Caco-2 (cell line): Measurements from ENCODE around the gene COX6A1. TPM values are rescaled to one million over a fixed set of nuclear protein-coding genes. Genes with fewer than 3 reads are reported as not detected.

ENCODE experiments used
- BruUV-seq: library from RNA; stranded (reverse); fragments of 400-500 nt; replicated peaks from 2 replicates; lab custom pipeline; 2021; lab: Mats Ljungman, UMichigan
- CTCF ChIA-PET: fragments of 300-600 bp; sonication (Branson Sonifier 250); formaldehyde crosslinking; loops from one replicate; lab custom pipeline; 2022; ENCODE audit warnings: antibody characterized with exemption; lab: Charles Lee
- POLR2A ChIA-PET: fragments of 300-600 bp; sonication (Branson Sonifier 250); formaldehyde crosslinking; loops from one replicate; lab custom pipeline; 2022; ENCODE audit warnings: antibody characterized with exemption; lab: Charles Lee
- DNase-seq, 2 experiments: peaks; one replicate each; pipeline versions ENCODE4 v3.0.0 to v3.0.0-alpha.2; 2020 to 2022
- H3K27me3 ChIP-seq: replicated peaks from 2 replicates; pipeline ENCODE4 v1.6.0; 2011; ENCODE audit warnings: low read length; ENCODE audit not compliant: control insufficient read depth, insufficient read depth
- H3K36me3 ChIP-seq: 2 replicates; pipeline ENCODE4 v1.5.1; 2011; ENCODE audit warnings: low read length; ENCODE audit not compliant: control insufficient read depth, insufficient read depth
- H3K4me1 ChIP-seq: fragments of 250-450 bp; sonication (Bioruptor Pico); 2 replicates; pipeline ENCODE4 v1.5.1; 2020; ENCODE audit warnings: mild to moderate bottlenecking
- H3K4me3 ChIP-seq: 2 replicates; pipeline ENCODE4 v1.5.1; 2011; ENCODE audit warnings: low read depth, mild to moderate bottlenecking, control low read depth, low read length
- H3K9me3 ChIP-seq: fragments of 250-450 bp; sonication (Bioruptor Pico); 2 replicates; pipeline ENCODE4 v1.5.1; 2020; ENCODE audit warnings: mild to moderate bottlenecking, moderate library complexity
- H3K27ac Mint-ChIP-seq: one replicate; pipeline ENCODE4 v1.8.0; 2022; ENCODE audit warnings: mixed read lengths; ENCODE audit not compliant: unreplicated experiment
- H3K27me3 Mint-ChIP-seq: one replicate; pipeline ENCODE4 v1.8.0; 2022; ENCODE audit warnings: mixed read lengths; ENCODE audit not compliant: insufficient read depth, unreplicated experiment
- H3K36me3 Mint-ChIP-seq: one replicate; pipeline ENCODE4 v1.8.0; 2022; ENCODE audit warnings: mild to moderate bottlenecking, mixed read lengths; ENCODE audit not compliant: insufficient read depth, unreplicated experiment
- H3K4me1 Mint-ChIP-seq: one replicate; pipeline ENCODE4 v1.8.0; 2022; ENCODE audit warnings: low read depth, mixed read lengths; ENCODE audit not compliant: unreplicated experiment
- H3K4me3 Mint-ChIP-seq: one replicate; pipeline ENCODE4 v1.8.0; 2022; ENCODE audit warnings: mild to moderate bottlenecking, moderate library complexity, mixed read lengths; ENCODE audit not compliant: unreplicated experiment
- H3K9me3 Mint-ChIP-seq: one replicate; pipeline ENCODE4 v1.8.0; 2022; ENCODE audit warnings: mixed read lengths; ENCODE audit not compliant: unreplicated experiment
- intact Hi-C: fragments of 100-400 bp; cut with micrococcal nuclease; formaldehyde crosslinking; loops from one replicate; pipeline ENCODE4 v1.10.0; 2022; ENCODE audit not compliant: unreplicated experiment
- total RNA-seq: library from RNA; stranded (reverse); gene quantifications from 2 replicates; pipeline ENCODE4 v1.2.3, GENCODE V29; 2022
- TF ChIP-seq, protein P1 (sequence below), 2 experiments: fragments of 200-600 bp in 1 of 2; IDR thresholded peaks; 1 replicate in 1 of 2; 2 replicates in 1 of 2; pipeline versions ENCODE4 v1.5.1 to v1.8.0; 2011 to 2022; ENCODE audit warnings: antibody characterized with exemption in 1 of 2, control low read depth in 1 of 2, inconsistent platforms in 1 of 2, low read depth in 1 of 2, low read length in 1 of 2, mild to moderate bottlenecking in 1 of 2, moderate library complexity in 1 of 2; ENCODE audit not compliant: insufficient read depth in 1 of 2, severe bottlenecking in 1 of 2, unreplicated experiment in 1 of 2

The COX6A1 gene
- total RNA-seq, 1 experiment from 2014 or later, result 474 TPM

DNA sequence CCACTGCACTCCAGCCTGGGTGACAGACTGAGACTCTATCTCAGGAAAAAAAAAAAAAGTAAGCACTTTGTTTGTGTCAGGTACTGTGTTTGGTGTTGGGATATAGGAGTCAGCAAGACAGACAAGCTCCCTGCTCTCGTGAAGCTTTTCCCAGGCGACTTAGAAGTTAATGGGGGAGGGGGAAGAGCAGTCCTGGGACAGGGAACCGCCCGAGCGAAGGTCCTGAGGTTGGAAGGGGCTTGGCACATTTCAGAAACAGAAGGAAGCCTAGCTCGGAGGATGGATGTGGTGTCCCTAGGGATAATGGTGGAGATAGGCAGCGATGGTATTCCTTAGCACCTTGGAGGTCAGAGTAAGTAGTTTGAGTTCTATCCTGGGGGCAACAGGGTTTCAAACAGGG lies 8.5 kb upstream of the COX6A1 start:
- Histone ChIP-seq H3K9me3 (no peaks in the 10 kb centered on the region), H3K4me3 (no peak overlapping the region), H3K27me3 (no peaks in the 10 kb centered on the region), H3K36me3 (no peaks in the 10 kb centered on the region), H3K4me1 (no peaks in the 10 kb centered on the region)
- ChIA-PET CTCF (interaction anchor here (0.5 to 1.8 kb wide), 4 partner anchors 24 to 73 kb away, joined by 3 to 7 read pairs (median 4); no protein-coding TSS in a partner anchor), POLR2A (no interaction called here)
- intact Hi-C loops, result no loop called here
- Mint-ChIP-seq H3K27ac (no peak overlapping the region), H3K4me3 (no peak overlapping the region), H3K9me3 (no peaks in the 10 kb centered on the region), H3K4me1 (no peaks in the 10 kb centered on the region), H3K36me3 (peaks cover 9% of the 10 kb centered on the region), H3K27me3 (no peaks in the 10 kb centered on the region)
- DNase-seq, result no peak
- TF ChIP-seq, protein P1, sequence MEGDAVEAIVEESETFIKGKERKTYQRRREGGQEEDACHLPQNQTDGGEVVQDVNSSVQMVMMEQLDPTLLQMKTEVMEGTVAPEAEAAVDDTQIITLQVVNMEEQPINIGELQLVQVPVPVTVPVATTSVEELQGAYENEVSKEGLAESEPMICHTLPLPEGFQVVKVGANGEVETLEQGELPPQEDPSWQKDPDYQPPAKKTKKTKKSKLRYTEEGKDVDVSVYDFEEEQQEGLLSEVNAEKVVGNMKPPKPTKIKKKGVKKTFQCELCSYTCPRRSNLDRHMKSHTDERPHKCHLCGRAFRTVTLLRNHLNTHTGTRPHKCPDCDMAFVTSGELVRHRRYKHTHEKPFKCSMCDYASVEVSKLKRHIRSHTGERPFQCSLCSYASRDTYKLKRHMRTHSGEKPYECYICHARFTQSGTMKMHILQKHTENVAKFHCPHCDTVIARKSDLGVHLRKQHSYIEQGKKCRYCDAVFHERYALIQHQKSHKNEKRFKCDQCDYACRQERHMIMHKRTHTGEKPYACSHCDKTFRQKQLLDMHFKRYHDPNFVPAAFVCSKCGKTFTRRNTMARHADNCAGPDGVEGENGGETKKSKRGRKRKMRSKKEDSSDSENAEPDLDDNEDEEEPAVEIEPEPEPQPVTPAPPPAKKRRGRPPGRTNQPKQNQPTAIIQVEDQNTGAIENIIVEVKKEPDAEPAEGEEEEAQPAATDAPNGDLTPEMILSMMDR (IDR thresholded peaks at IDR 0.05; ENCODE audit: insufficient read depth in 1 of 2, low read depth in 1 of 2, low read length in 1 of 2, severe bottlenecking in 1 of 2, unreplicated experiment in 1 of 2), result no peak
- BruUV-seq, result no TSS peak

DNA sequence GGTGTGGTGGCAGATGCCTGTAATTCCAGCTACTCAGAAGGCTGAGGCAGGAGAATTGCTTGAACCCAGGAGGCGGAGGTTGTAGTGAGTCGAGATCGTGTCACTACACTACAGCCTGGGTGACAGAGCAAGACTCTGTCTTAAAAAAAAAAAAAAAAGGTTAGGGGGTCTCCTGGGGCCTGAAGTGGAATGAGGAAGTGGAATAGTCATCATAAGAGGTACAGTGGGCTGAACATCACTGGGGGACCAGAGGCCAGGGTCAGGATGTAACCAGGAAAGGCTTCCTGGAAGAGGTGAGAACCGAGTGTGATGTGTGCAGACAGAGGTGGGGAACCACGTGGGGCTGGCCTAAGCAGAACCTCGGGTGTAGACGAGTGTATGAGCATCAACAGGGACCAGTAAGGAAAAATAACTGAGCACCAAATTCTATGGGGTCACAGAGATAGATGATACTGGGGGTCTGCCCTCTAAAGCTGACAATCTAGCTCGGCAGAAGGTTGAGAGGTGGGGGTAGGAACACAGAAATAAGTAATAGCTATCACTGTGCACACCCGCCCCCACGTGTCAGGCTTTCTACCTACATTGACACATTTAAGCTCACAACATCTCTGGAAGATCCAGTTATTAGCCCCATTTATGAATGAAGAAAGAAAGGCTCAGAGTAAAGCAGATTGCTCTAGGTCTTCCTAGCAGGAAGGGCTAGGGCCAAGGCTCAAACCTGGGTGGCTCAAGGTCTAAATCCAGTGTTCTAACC lies 5.0 kb upstream of the COX6A1 start:
- H3K27me3 Mint-ChIP-seq, result no peaks in the 10 kb centered on the region
- Histone ChIP-seq H3K4me1 (no peaks in the 10 kb centered on the region), H3K36me3 (no peaks in the 10 kb centered on the region), H3K27me3 (no peaks in the 10 kb centered on the region), H3K9me3 (no peaks in the 10 kb centered on the region), H3K4me3 (no peak overlapping the region)
- no peaks in the 10 kb centered on the region for H3K4me1 Mint-ChIP-seq
- no peak overlapping the region for H3K27ac Mint-ChIP-seq
- intact Hi-C loops, result no loop called here
- H3K4me3 Mint-ChIP-seq, result no peak overlapping the region
- H3K36me3 Mint-ChIP-seq, result peaks cover 17% of the 10 kb centered on the region
- DNase-seq, result no peak
- BruUV-seq, result no TSS peak
- no peaks in the 10 kb centered on the region for H3K9me3 Mint-ChIP-seq
- POLR2A ChIA-PET, result no interaction called here
- CTCF ChIA-PET, result interaction anchor here (0.8 to 1.1 kb wide), 4 partner anchors 9 to 109 kb away, joined by 3 to 7 read pairs (median 4); no protein-coding TSS in a partner anchor
- TF ChIP-seq, protein P1 (IDR thresholded peaks at IDR 0.05; ENCODE audit: insufficient read depth in 1 of 2, low read depth in 1 of 2, low read length in 1 of 2, severe bottlenecking in 1 of 2, unreplicated experiment in 1 of 2), result no peak

- H3K4me3 ChIP-seq, result peak overlapping the region; percentile 46
- Mint-ChIP-seq H3K9me3 (no peaks in the 10 kb centered on the region), H3K36me3 (peaks cover 35% of the 10 kb centered on the region), H3K27ac (peak overlapping the region; percentile 70), H3K27me3 (no peaks in the 10 kb centered on the region), H3K4me1 (no peaks in the 10 kb centered on the region), H3K4me3 (peak overlapping the region; percentile 90)
- TSS peak; percentile 77 for BruUV-seq
- H3K27me3 ChIP-seq, result no peaks in the 10 kb centered on the region
- H3K4me1 ChIP-seq, result no peaks in the 10 kb centered on the region
- no peaks in the 10 kb centered on the region for H3K36me3 ChIP-seq
- ChIA-PET POLR2A (interaction anchor here (0.9 kb wide), 1 partner anchor 96 kb away, joined by 3 read pairs; a partner anchor contains a TSS), CTCF (interaction anchor here (1.5 kb wide), 1 partner anchor 15 kb away, joined by 8 read pairs; no protein-coding TSS in a partner anchor)
- DNase-seq, result no peak
- intact Hi-C loops, result loop anchor here (1.0 to 2.0 kb wide), 3 partner anchors 28 to 142 kb away; partner anchors contain the start of gene POP5
- no peaks in the 10 kb centered on the region for H3K9me3 ChIP-seq
- TF ChIP-seq, protein P1 (IDR thresholded peaks at IDR 0.05; ENCODE audit: insufficient read depth in 1 of 2, low read depth in 1 of 2, low read length in 1 of 2, severe bottlenecking in 1 of 2, unreplicated experiment in 1 of 2), result no peak
Observed at GRCh38 chr12:120438495-120439198, 734 bp downstream of the COX6A1 start.
